GM18873 (cell line): Measurements from ENCODE around the gene KCNJ3.

ENCODE experiments used
- ATAC-seq: cut with Tn5 transposase; IDR thresholded peaks from one replicate; pipeline ENCODE4 v1.9.1; 2021; ENCODE audit warnings: mild to moderate bottlenecking, moderate library complexity, moderate number of reproducible peaks; ENCODE audit not compliant: unreplicated experiment, low FRiP score

KCNJ3 gene

GRCh38 chr2:154698296-154698720 lies at the start of gene KCNJ3:
TSS of gene KCNJ3 (plus strand) at chr2:154698695. CDS start at chr2:154698776, 81 bp downstream.
- ATAC-seq: no peak

GRCh38 chr2:154655499-154655898 lies 43.0 kb upstream of the KCNJ3 start:
- no peak for ATAC-seq

- ATAC-seq: no peak
Measured at GRCh38 chr2:154658854-154659253, 39.6 kb upstream of the KCNJ3 start.

GRCh38 chr2:154664248-154664647 lies 34.2 kb upstream of the KCNJ3 start:
- no peak for ATAC-seq

- ATAC-seq: no peak
Measured at GRCh38 chr2:154670083-154670482, 28.4 kb upstream of the KCNJ3 start.

- no peak for ATAC-seq
Measured at GRCh38 chr2:154673694-154674093, 24.8 kb upstream of the KCNJ3 start.

GRCh38 chr2:154677401-154677800 lies 21.1 kb upstream of the KCNJ3 start:
- no peak for ATAC-seq

GRCh38 chr2:154681741-154682140 lies 16.8 kb upstream of the KCNJ3 start:
- ATAC-seq: no peak

- no peak for ATAC-seq
Measured at GRCh38 chr2:154686162-154686561, 12.3 kb upstream of the KCNJ3 start.

- ATAC-seq: no peak
Measured at GRCh38 chr2:154688373-154688772, 10.1 kb upstream of the KCNJ3 start.

- no peak for ATAC-seq
Measured at GRCh38 chr2:154689158-154689557, 9.3 kb upstream of the KCNJ3 start.

GRCh38 chr2:154692927-154693326 lies 5.6 kb upstream of the KCNJ3 start:
- ATAC-seq: no peak

GRCh38 chr2:154693741-154694340 lies 4.7 kb upstream of the KCNJ3 start:
- ATAC-seq: no peak

- no peak for ATAC-seq
Measured at GRCh38 chr2:154694881-154695280, 3.6 kb upstream of the KCNJ3 start.

- no peak for ATAC-seq
Measured at GRCh38 chr2:154696369-154696768, 2.1 kb upstream of the KCNJ3 start.

- ATAC-seq: no peak
Measured at GRCh38 chr2:154696810-154697417, 1.6 kb upstream of the KCNJ3 start.

GRCh38 chr2:154697418-154698252 lies 860 bp upstream of the KCNJ3 start:
- ATAC-seq: no peak

- ATAC-seq: no peak
Measured at GRCh38 chr2:154698721-154699574, 453 bp downstream of the KCNJ3 start.

- ATAC-seq: no peak
Measured at GRCh38 chr2:154699575-154699930, 1.1 kb downstream of the KCNJ3 start.

GRCh38 chr2:154700136-154700535 lies 1.6 kb downstream of the KCNJ3 start:
- ATAC-seq: no peak

GRCh38 chr2:154704991-154705390 lies 6.5 kb downstream of the KCNJ3 start:
- no peak for ATAC-seq
